ENCODE data around the gene ALDH1L2. TPM values are rescaled to one million over a fixed set of nuclear protein-coding genes. Genes with fewer than 3 reads are reported as not detected.

Gene ALDH1L2
- total RNA-seq, 1 donor from 2014 or later = 20.0 TPM

- peak; percentile 74 for DNase-seq (ENCODE audit: low spot score)
Measured at GRCh38 chr12:105083551-105084105, 630 bp downstream of the ALDH1L2 start.

- no peak for DNase-seq (ENCODE audit: low spot score)
Measured at GRCh38 chr12:105083031-105083430, 1.2 kb downstream of the ALDH1L2 start.

GRCh38 chr12:105078712-105079570 is 5.3 kb downstream of the ALDH1L2 start:
- DNase-seq (ENCODE audit: low spot score) = no peak

- DNase-seq (ENCODE audit: low spot score) = no peak
Measured at GRCh38 chr12:105077435-105077834, 6.8 kb downstream of the ALDH1L2 start.

- no peak for DNase-seq (ENCODE audit: low spot score)
Measured at GRCh38 chr12:105076913-105077312, 7.3 kb downstream of the ALDH1L2 start.

- DNase-seq (ENCODE audit: low spot score) = no peak
Measured at GRCh38 chr12:105076098-105076497, 8.2 kb downstream of the ALDH1L2 start.

- no peak for DNase-seq (ENCODE audit: low spot score)
Measured at GRCh38 chr12:105072888-105073488, 11.3 kb downstream of the ALDH1L2 start.

GRCh38 chr12:105071981-105072380 is 12.3 kb downstream of the ALDH1L2 start:
- DNase-seq (ENCODE audit: low spot score) = no peak

GRCh38 chr12:105069936-105070702 is 14.1 kb downstream of the ALDH1L2 start:
- DNase-seq (ENCODE audit: low spot score) = no peak

GRCh38 chr12:105067511-105068031 is 16.7 kb downstream of the ALDH1L2 start:
- no peak for DNase-seq (ENCODE audit: low spot score)

GRCh38 chr12:105064564-105065178 is 19.6 kb downstream of the ALDH1L2 start:
- DNase-seq (ENCODE audit: low spot score) = peak; percentile 41

- DNase-seq (ENCODE audit: low spot score) = no peak
Measured at GRCh38 chr12:105060715-105061378, 23.4 kb downstream of the ALDH1L2 start.

- no peak for DNase-seq (ENCODE audit: low spot score)
Measured at GRCh38 chr12:105057174-105057573, 27.1 kb downstream of the ALDH1L2 start.

GRCh38 chr12:105053116-105053572 is 31.1 kb downstream of the ALDH1L2 start:
- peak; percentile 74 for DNase-seq (ENCODE audit: low spot score)

- no peak for DNase-seq (ENCODE audit: low spot score)
Measured at GRCh38 chr12:105051981-105052380, 32.3 kb downstream of the ALDH1L2 start.

GRCh38 chr12:105048315-105048714 is 35.9 kb downstream of the ALDH1L2 start:
- no peak for DNase-seq (ENCODE audit: low spot score)

GRCh38 chr12:105047308-105047707 is 37.0 kb downstream of the ALDH1L2 start:
- no peak for DNase-seq (ENCODE audit: low spot score)

- no peak for DNase-seq (ENCODE audit: low spot score)
Measured at GRCh38 chr12:105041186-105041585, 43.1 kb downstream of the ALDH1L2 start.

- no peak for DNase-seq (ENCODE audit: low spot score)
Measured at GRCh38 chr12:105040476-105040875, 43.8 kb downstream of the ALDH1L2 start.

GRCh38 chr12:105036937-105037649 is 47.2 kb downstream of the ALDH1L2 start:
- no peak for DNase-seq (ENCODE audit: low spot score)
